NCI-H526 treated with DMSO at 0.1 percent for 48 hours (cell line): ENCODE results near the gene SMCP.

Experiments
- DNase-seq: peaks from one replicate; lab custom pipeline; 2025; lab: John Stamatoyannopoulos, UW

SMCP gene

GRCh38 chr1:152886758-152887409 lies 8.8 kb downstream of the SMCP start:
- no peak for DNase-seq

- no peak for DNase-seq
Measured at GRCh38 chr1:152888126-152888525, 10.0 kb downstream of the SMCP start.

- DNase-seq = no peak
Measured at GRCh38 chr1:152899027-152899426, 20.9 kb downstream of the SMCP start.

- no peak for DNase-seq
Measured at GRCh38 chr1:152899883-152900282, 21.8 kb downstream of the SMCP start.

GRCh38 chr1:152901631-152902030 lies 23.5 kb downstream of the SMCP start:
- DNase-seq = no peak

- no peak for DNase-seq
Measured at GRCh38 chr1:152902636-152903035, 24.5 kb downstream of the SMCP start.

- DNase-seq = no peak
Measured at GRCh38 chr1:152904688-152905440, 26.7 kb downstream of the SMCP start.

- no peak for DNase-seq
Measured at GRCh38 chr1:152906023-152906565, 28.0 kb downstream of the SMCP start.

GRCh38 chr1:152907686-152908601 lies 29.8 kb downstream of the SMCP start, which contains the start of gene IVL:
TSS of gene IVL (plus strand) at chr1:152908546. CDS start at chr1:152909798, 1,252 bp downstream.
- DNase-seq = no peak

- DNase-seq = no peak
Measured at GRCh38 chr1:152909206-152909605, 31.1 kb downstream of the SMCP start.

- no peak for DNase-seq
Measured at GRCh38 chr1:152912471-152912870, 34.3 kb downstream of the SMCP start.

- no peak for DNase-seq
Measured at GRCh38 chr1:152912900-152913299, 34.8 kb downstream of the SMCP start.

GRCh38 chr1:152917794-152918193 lies 39.7 kb downstream of the SMCP start:
- no peak for DNase-seq

- no peak for DNase-seq
Measured at GRCh38 chr1:152919071-152919470, 40.9 kb downstream of the SMCP start.

GRCh38 chr1:152924191-152924590 lies 46.1 kb downstream of the SMCP start:
- no peak for DNase-seq

- no peak for DNase-seq
Measured at GRCh38 chr1:152926091-152926490, 48.0 kb downstream of the SMCP start.

- no peak for DNase-seq
Measured at GRCh38 chr1:152928671-152929070, 50.5 kb downstream of the SMCP start.

GRCh38 chr1:152932170-152932811 lies 54.2 kb downstream of the SMCP start:
- DNase-seq = no peak

GRCh38 chr1:152933196-152933595 lies 55.1 kb downstream of the SMCP start:
- no peak for DNase-seq
